GM18951 (cell line): Measurements from ENCODE around the gene GPC6.

ENCODE experiments used
- POLR2A ChIP-seq: IDR thresholded peaks from 4 replicates; pipeline ENCODE4 v1.6.1; 2011; ENCODE audit warnings: mild to moderate bottlenecking; ENCODE audit not compliant: insufficient read length, insufficient read depth; ENCODE audit errors: extremely low read depth
- in situ Hi-C: fragments of 300-500 bp; cut with MboI; formaldehyde crosslinking; loops from one replicate; pipeline ENCODE4 v1.12.0; 2022; ENCODE audit warnings: low sequenced_read_pairs, mixed read lengths, inconsistent platforms; ENCODE audit not compliant: unreplicated experiment

GPC6 gene

DNA sequence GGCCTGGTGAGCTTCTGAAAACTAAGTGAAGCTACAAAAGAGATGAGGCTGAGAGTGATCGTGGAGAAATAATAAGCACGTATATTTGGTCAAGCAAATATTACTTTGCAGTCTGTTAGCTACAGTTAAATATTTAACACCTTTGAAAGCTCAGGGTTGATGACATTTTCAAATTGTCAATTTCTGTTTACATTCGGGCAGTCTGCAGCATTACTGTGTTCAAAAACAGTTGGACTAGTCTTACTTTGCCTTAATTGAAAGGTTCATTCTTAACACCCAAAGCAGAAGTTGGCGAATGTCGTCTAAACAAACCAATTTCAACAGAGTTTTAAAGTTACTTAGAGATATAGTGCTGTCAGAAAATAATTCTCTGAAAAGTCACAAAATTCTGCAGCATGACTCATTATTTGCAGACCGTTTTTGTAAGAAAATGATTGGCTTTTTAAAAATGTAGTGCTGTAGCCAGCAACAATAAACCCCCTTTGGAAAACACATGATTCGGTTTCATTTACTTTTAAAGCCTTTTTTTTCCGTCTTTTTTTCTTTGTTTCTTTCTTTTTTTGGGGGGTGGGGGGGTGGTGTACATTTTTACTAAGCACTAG lies 549.0 kb downstream of the GPC6 start:
- in situ Hi-C loops: no loop called here
- TF ChIP-seq POLR2A: no peak

DNA sequence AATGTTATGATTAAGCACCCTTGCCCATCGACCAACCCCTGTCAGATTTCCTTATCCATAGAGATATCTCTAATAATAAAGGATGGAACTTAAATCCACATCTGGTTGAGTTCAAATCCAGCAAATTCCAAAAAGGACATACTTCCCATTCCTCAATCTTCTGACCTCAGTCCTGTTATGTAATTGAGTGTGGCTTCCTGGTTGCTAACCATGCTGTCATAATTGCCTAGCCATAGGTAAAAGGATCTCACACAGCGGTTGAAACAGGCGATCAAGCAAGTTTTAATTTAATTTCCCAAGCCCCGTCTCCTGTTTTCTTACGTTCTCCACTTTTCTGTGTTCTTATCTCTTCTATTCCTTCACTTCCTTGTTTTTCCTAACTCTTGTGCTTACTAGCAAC lies 550.3 kb downstream of the GPC6 start:
- in situ Hi-C loops: no loop called here
- no peak for TF ChIP-seq POLR2A

DNA sequence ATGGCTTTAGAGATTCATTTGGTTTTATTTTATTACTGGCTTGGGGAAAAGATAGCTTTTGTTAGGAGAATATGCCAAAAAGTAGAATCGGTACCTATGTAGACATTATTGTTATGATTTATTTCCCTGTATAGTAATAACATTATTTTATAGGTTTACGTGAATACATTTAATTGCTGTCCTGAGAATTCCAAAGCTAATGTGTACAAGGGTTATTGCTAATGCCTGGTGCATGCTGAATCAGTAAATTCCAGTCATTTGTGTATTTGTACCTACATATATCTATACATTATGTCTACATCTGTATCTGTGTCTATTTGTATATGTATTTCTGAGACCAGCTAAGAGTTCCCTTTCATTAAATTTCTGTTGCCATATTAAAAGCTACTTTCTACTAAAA lies 550.9 kb downstream of the GPC6 start:
- no peak for TF ChIP-seq POLR2A
- in situ Hi-C loops: no loop called here

DNA sequence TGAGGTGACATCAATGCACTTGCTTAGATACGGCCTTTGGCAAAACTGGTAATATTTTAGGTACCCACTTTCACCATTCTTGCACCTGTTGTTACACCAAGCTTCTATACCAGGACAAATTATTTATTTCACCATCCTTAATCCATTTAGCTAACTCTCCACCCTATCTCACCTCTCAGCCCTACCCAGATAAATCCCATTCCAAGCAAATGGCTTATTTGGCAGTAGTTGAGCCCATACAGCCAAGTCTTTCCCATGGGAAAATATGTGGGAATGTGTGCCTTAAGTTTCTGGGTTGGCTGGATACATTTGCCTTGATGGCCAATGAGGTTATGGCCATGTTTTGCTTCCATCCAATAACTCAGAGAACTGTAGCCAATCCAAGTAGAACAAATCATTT lies 551.9 kb downstream of the GPC6 start:
- in situ Hi-C loops: no loop called here
- no peak for TF ChIP-seq POLR2A

DNA sequence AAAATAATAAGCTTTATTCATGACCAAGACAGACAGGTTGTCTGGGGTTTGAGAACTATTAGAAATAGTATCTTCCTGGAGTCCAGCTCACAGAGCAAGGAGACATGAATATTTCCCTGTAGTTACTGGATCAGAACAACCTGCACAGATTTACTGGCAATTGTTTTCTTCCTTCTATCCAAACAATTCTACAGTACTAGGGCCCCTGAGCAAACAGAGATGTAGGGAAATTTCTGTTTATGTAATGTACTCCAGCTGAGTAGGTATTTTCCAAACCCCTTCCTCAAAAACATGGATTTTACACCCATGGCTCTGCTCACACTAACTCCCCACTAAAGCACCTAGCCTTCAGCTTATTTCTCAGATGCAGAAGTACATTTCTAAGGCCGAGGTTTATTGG lies 557.6 kb downstream of the GPC6 start:
- TF ChIP-seq POLR2A: no peak
- in situ Hi-C loops: no loop called here

DNA sequence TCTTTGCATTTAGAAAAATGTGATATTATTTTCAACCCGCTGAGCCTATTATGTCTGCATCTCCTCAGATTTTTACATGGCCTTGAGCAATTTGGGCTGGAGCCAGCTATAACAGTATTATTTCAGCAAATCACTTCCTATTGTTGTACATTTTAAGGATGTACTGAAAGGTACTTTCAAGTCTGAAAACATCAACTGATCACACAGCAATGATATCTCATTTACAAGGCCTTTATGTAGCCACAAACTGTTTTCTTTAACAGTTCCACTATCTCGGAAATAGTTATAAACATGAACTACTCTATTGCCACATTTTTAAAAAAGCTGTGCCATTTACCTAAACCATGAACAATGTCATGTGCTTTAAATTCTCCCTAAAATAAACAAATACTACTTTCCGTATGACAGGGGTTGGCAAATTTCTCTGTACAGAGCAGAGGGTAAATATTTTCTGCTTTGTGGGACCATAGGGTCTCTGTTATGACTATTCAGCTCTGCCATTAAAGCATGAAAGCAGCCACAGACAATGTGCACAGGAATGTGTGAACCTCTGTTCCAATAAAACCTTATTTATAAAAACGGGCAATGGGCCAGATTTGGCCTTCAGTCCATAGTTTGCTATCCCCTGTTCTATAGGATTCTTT lies 560.4 kb downstream of the GPC6 start:
- in situ Hi-C loops: no loop called here
- no peak for TF ChIP-seq POLR2A

DNA sequence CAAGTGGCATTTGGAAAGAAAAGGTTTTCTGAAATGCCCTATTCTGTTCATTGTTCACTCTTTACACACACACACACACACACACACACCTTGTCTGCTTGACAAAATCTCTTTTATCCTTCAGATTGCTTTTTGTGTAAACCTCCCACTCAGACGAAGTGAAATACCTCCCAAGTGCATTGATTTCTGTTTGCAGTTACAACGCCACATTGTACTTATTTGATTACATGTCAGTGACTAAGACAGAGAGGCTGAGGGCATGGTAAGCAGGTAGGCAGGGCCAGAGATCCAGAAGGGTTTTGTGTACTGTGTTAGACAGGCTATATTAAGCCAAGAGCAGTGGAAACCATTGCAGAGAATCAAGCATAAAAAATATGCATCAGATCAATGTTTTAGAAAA lies 561.8 kb downstream of the GPC6 start:
- in situ Hi-C loops: no loop called here
- TF ChIP-seq POLR2A: no peak

DNA sequence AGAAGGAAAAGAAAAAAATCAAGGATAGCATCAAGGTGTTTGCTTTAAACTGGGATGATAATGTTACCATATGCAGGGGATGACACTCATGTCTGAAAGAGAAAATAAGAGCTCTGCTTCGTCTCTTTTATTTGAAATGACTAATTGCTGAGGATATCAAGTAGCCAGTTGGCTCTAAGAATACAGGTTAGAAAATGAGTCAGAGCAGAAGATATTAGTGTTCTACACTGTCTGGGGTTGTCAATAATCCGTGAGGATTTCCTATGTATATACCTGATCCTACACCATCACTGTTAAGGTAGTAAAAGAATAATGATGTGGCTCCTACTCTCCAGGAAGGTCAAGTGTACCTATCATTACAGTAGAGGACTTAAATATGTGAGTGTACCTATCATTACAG lies 562.5 kb downstream of the GPC6 start:
- in situ Hi-C loops: no loop called here
- TF ChIP-seq POLR2A: no peak

DNA sequence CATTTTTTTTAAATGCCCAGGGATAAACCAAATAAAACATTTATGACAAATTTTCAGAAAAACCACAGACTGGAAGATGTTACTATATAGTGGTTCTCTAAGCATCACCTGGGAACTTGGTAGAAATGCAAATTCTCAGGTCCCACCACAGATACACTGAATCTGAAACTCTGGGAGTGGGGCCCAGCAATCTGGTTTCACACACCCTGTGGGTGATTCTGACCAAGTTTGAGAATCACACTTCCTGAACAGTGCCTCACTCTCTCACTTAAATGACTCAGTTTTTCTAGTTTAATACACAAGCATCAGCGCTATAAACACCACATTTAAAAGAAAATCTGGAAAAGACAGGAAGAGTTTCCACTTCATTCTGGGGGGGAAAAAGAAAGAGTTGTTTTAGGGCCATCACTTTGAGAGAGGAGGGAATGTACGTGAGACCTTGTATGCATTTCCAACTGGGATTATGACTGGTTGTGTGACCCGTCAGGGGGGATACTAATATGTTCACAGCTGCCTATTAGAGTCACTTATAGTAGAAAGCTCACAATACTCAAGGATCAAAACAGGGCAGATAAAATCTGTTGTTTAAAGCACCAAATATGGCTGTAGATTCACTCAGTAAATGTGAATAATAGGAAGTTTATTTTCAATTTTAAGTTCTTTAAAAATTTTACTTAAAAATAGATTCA lies 567.7 kb downstream of the GPC6 start:
- TF ChIP-seq POLR2A: no peak
- in situ Hi-C loops: no loop called here

DNA sequence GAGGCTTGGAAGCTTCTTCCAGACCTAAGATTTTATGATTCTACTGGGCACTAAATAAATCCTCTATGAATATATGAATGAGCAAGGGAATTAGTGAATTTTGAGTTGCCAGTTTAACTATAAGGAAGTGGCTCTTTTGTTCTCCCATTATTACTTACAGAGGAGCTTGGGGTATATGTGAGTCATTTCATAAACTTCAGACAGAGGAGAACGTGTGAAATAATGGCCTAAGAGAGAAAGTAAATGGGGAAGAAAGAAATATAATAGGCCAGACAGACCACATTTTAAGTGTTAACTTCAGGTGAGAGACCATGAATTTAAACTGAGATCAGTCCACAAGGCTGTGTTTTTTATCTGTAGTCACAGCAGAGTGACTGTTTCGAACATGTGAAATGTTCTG lies 570.9 kb downstream of the GPC6 start:
- in situ Hi-C loops: no loop called here
- TF ChIP-seq POLR2A: no peak

DNA sequence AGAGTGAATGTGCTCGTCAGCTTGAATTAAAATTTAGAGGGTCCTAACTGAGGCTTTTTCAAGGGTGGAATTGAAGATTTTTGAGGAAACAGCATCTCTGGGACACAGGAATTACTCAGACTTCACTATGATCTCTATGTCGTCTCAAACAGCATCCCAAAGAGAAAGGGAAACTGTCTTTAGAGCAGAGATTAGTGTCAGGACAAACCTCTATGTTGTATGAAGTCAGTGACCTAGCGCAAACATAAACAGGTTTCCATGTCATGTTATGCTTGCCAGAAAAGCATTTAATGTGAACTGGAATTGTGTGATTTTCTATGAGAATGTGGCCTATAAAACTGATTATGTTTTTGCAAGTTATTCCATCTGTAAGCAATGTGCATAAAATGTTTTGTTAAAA lies 573.7 kb downstream of the GPC6 start:
- in situ Hi-C loops: no loop called here
- TF ChIP-seq POLR2A: no peak

DNA sequence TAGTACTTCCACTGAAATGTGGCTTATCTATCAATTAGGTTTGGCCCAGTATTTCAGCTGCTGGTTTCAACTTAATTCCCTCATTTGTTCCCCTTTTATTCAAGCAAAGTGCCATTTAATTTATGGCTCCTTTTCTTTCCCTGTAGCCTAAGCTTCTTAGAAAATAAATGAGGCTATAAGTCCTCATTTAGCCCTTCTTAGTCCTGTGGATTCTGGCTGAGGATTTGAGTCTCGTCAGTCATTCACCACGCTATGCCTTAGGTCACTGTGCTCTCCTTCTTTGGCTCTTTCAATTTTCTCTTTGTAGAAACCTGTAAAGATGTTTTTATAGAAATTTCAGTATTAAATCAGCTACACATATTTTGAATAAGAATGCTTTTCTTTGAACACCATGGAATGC lies 579.1 kb downstream of the GPC6 start:
- in situ Hi-C loops: no loop called here
- TF ChIP-seq POLR2A: no peak

DNA sequence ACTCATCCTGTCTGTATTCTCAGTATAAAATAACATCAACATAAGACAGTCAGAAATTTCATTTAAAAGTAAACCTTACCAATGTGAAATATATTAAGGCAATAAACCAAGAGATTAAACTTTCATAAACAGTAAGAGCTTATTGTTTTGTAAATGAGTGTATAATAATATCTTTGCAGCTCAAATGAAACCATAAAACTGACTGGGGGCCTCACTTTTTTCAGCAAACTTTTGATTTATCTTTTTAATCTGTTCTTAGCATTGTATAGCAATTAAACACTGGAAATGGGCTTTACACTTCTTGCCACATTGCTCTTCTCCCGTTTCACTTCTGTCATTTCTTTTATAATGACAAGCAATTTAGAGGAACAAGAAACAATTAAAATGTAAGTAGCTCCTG lies 580.3 kb downstream of the GPC6 start:
- in situ Hi-C loops: no loop called here
- no peak for TF ChIP-seq POLR2A

DNA sequence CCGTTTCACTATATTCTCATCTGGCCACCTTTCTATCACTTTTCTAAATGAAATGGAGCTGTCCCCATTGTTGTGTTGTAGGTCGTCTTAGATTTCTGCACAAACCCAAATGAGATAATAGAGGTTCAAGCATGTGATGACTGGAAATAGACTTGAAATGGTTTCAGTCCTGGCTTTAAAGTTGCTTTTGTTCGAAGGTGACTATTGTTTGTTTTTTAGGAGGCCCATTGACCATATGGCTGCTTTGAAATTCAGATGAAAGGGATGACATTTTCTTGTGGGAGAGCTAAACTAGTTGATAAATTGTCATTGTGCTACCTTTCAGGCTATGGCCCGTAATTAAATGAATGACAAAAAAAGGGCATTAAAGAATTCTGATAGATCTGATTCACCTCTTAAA lies 583.7 kb downstream of the GPC6 start:
- no peak for TF ChIP-seq POLR2A
- in situ Hi-C loops: no loop called here

DNA sequence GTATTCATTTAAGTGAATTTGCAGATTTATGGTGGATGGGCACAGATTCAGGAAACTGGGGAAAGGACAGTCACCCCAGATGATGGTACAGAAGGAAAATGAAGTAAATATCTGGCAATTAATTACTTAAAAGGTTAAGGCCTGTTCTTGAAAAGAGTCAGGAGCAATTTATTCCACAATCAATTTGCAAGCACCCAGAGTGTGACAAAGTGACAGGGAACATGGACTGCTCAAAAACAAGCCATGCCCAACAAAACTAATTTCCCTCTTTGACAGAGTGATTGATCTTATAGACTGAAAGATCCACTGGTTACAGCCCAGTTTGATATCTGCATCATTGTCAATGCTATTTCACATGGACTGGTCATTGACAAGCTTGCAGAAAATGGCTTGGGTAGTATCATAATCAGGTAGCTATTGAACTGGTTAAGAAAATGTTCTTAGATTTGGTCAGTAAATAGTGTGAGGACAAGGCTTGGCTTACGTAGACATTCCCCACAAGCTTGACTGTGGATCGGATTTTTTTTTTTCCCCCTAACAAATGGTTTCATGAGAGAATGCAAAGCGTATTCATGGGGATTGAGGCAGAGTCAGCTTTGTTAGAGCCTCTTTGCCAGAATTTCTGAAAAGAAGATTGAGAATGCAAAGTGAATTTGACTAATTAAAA lies 584.6 kb downstream of the GPC6 start:
- in situ Hi-C loops: no loop called here
- TF ChIP-seq POLR2A: no peak
